UCSD-AML1 (cell line): ENCODE results near the gene L2HGDH.
A peak's percentile ranks its signal among the peaks of the same experiment; 100 is the strongest.
"Not testable (repeated sequence)": the region's sequence is repeated elsewhere in the genome, so short reads cannot be mapped to it uniquely, and the experiment has no call there.

Experiments used
- DNase-seq: peaks from one replicate; lab custom pipeline; 2025; ENCODE audit not compliant: unreplicated experiment; lab: John Stamatoyannopoulos, UW

Gene L2HGDH

DNA sequence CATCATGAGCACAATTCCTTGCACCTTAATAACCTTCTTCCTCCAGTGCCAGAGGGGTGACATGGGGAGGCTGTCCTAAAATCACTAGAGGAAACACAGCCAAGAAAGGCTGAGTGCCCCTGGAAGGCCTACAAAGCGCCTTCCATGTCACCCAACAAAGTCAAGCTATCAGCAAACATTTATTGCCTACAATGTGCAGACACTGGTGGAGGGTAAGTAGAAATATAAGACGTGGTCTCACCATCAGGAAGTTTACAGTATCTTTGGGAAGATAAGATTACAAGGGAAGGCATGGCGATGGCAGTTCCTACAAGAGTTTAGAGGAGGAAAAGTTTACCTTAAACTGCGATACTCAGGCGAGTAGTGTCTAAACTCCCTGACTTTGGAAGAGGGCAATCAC is 28.0 kb upstream of the L2HGDH start:
- DNase-seq, result no peak

DNA sequence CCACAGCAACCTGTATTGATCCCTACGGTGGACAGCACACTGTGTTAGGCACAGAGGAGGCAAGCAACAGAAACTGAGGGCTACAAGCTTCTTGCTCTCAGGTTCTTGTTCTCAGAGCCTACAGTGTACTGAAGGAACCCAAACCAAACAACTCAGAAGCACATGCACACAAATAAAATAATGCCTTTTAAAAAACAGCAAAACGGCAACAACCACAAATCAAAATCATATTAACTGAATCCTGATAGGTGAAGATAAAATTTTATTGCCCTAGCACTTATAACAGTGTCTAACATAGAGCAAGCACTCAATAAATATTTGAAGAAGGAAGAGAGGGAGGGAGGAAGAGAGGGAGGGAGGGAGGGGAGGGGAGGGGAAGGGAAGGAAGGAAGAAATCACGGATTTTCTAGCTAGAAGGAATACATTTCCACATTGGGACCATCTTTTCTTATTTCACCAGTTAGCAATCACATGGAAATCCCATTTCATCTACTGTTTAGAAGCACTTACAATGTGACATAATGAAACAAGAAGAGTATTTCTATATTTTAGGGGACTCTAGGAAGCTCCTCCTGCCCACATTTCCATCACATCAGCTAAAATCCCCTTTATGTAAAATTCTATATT is 27.3 kb upstream of the L2HGDH start:
- DNase-seq, result no peak

DNA sequence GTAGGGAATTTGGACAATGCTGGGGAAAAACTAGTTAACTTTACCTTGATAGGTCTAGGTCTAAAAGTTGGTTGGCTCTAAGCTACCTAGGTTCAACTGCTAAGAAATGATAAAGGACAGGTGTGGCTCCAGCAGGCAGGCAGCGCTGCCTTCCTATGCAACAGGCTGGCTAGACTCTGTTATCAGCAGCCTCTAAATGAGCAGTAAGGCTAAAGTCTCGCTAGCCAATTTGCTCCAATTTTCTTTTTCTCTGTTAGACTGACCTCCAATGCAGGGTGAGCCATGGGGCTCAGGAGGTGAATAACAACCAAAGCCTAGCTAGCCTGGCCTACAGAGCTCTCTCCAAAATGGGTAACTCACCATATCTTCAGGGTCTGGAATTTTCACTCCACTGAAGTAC is 26.6 kb upstream of the L2HGDH start:
- no peak for DNase-seq

DNA sequence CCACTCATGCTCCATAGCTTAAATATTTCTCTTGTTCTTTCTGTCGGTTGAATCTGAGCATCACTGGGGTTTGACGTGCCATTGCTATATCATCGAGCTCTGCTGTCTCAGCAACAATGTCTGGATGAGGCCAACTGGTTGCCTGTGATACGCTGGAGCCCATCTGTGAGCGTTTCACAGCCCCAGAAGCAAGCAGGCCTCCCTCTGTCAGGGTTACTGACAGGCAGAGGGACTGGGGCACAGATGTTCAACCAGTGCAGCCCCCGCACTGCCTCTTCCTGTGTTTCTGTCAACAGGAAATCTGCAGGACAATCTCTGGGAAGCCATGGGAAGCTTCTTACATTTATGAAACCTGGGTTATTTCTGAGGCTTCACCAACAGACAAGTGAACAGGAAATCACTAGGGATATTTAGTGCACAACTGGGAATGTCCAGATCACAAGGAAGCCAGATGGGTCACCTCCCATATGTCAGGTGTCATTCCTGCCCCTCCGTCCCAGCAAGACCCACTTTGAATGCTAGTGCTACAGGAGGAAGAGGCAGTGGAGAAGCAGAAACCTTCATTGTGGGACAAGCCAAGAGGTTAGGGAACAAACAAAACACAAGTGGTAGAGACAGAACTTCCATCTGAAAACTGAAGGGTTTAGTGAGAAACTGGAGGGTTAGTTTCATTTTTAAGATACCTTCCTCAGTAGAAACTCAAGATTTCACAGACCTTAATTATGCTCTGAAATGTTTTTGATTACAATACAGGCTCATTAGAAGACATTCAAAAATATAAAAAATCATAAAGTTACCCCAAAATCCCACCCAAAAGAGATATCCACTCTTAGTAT is 24.2 kb upstream of the L2HGDH start:
- peak; percentile 79 for DNase-seq

DNA sequence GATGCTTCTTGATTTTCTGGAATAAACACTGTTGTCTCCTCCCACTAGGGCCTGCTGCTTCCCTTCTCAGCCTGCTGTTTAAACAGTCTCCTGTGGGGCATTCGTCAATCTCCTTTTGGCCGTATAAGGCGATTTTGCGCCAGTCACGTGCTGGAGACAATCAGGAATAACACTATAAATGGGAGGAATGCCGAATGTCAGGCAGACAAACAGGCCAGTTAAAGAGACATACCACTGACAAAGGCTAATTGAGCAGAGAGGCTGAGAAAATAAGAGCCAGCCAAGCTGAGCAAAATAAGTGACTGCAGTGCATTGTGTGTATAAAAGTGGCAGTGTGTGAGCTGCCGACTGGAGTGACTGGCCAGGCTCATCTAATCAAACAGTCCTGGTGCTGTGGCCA is 23.4 kb upstream of the L2HGDH start:
- no peak for DNase-seq

DNA sequence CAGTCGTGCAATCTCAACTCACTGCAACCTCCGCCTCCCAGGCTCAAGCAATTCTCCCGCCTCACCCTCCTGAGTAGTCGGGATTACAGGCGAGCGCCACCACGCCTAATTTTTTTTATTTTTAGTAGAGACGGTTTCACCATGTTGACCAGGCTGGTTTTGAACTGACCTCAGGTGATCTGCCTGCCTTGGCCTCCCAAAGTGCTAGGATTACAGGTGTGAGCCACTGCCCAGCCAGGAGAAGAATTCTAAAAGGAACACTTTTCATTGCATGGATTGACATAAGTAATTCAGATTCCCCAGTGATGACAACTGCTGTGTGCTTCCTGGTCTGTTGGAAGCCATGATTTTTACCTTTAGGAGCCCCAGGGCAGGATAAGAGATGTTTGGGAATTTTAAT is 22.2 kb upstream of the L2HGDH start:
- DNase-seq, result no peak

DNA sequence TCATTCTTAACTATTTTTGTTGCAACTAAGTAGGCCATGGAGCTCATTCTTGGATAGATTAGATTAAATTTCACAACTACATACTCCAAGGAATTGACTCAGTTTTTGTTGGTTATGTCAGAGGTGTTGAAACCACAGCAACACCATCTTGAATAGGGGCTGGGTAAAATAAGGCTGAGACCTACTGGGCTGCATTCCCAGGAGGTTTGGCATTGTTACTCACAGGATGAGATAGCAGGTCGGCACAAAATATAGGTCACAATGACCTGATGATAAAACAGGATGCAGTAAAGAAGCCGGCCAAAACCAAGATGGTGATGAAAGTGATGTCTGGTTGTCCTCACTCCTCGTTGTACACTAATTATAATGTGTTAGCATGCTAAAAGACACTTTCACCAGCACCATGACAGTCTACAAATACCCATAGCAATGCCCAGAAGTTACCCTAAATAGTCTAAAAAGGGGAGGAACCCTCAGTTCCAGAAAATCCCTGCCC is 21.0 kb upstream of the L2HGDH start:
- DNase-seq, result no peak

DNA sequence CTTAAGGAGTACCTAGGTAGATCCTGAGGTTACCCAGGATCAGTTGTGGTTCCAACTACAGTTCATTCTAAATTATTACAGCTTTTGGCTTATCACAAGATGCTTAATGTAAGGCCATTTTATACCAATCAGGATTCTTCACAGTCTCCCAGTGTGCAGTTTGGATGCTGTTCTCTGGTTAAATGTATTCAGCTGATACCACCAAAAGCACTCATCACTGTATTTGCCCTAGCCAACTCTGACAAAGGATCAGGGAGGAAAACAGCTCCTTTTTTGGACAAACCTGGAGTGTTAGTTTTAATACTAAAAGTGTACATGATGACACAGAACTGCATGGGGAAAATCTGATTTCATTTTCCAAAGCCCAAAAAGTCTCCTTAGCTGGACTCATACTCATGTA is 19.6 kb upstream of the L2HGDH start:
- DNase-seq, result no peak

DNA sequence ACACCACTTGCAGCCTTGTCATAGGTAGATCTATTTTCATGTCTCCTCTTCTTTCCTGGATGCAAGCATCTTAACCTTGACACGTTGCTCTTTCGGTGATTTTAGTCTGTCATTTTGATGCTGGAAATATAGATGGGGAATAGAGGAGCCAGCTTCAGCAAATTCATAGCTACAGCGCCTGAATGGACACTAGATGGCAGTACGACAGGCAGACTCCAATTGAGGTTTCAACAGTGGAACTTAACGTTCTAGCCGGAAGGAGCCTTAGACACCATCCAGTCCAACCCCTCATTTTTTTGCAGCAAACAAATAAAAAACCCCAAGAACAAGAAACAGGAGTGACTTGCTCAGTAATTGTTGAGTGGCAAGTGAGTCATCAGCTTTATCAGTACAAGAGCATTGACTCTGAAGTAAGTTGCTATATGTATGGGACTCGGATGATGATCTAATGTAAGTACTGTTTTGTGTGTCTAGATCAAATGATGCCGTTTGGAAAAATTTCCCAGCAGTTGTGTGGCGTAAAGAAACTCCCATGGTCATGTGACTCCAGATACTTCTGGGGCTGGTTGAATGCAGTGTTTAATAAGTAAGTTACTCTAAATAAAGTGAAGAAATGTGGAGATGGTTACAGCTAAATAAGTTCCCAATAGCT is 9.1 kb upstream of the L2HGDH start:
- peak; percentile 28 for DNase-seq

DNA sequence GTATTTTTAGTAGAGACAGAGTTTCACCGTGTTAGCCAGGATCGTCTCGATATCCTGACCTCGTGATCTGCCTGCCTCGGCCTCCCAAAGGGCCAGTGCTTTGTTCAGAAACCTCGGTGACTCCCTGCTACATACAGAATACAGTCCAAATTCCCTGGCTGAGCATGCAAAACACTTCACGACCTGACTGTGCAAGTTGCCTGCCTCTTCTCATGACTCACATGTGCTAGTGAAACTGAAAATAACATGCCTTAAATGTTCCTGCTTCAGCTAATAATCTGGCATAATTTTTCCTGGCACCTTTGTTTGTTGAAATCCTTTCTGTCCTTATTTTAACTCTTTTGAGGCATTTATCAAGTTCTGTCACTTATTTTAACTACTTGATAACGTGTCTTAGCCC is 8.3 kb upstream of the L2HGDH start:
- DNase-seq, result no peak

DNA sequence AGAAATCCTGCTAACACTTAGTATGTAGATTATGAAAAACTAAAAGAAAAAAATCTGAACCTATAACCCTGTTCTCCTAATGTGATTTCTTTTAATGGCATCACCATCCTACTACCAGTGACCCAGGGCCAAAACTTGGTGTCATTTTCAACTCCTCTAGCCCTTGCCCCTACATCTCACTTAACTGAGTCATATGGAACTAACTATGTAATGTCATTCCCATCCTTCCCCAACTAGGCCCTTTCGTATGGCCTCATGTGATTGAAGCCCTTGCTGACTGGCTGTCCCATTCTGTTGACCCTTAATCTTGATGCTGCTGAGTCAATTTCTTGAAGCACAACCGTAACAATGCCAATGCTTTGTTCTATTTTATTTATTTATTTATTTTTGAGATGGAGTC is 7.7 kb upstream of the L2HGDH start:
- DNase-seq, result no peak

DNA sequence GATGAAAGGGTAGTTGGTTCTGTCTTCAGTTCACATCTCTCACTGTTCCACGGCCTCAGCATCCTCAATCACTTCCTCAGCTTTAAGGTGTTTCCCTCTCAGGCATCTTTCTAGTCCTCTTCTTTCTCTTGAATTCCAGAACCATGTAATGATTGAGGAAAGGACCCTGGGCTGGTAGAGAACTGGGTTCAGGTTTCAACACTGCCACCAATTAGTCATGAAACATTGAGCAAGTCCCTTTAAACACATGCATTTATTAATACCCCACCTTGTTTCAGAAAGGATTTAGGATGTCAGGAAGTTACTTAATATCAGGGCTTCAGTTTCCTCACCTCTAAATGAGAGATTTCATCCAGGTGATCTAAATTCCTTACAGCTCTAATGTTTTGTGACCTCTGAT is 7.3 kb upstream of the L2HGDH start:
- no peak for DNase-seq

DNA sequence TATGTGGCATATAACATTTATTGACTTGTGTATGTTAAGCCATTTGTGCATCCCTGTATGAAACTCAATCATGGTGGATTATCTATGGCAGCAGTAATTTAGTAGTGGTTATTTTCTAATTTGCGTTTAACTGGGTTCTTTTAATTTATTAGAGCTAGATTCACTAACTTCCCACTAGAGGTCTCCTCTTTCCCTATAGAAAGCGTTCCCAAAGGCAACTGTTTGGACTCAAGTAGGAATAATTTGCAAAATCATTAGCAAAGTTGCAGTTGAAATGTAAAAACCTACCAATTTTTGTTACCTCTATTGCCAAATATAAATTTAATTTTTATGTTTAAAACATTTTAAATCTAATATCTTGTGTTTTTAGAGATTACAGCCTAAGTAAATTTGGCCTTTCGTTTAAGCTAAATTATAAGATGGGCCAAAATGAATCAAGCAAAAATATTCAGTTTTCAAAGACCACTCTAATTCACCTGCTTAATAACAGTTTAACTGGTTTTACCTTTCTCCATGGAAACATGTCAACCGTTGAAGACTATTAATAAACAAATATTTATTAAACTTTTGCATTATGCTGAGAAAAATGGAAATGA is 6.1 kb upstream of the L2HGDH start:
- no peak for DNase-seq

DNA sequence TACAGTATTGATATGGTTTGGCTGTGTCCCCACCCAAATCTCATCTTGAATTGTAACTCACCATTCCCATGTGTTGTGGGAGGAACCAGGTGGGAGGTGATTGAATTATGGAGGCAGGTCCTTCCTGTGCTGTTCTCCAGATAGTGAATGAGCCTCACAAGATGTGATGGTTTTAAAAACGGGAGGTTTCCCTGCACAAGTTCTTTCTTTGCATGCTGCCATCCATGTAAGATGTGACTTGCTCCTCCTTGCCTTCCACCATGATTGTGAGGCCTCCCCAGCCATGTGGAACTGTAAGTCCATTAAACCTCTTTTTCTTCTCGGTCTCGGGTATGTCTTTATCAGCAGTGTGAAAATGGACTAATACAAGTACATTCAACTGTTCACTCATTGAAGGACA is 2.1 kb upstream of the L2HGDH start:
- DNase-seq, result not testable (repeated sequence)

DNA sequence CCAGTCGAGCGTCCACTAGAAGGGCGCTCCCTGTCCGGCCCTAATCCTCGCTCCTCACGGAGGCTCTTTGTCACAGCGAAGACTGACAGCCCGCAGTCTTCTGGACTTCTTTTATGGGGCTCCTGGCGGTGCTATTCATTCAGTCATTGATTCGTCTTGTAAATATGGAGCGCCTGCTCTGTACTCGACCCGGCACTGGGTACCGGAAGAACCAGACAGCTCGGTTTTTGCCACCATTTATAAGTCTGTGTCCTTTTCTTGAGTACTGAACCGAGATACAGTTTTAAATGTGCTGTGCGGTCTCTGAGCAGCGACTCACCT is 665 bp upstream of the L2HGDH start:
- no peak for DNase-seq

DNA sequence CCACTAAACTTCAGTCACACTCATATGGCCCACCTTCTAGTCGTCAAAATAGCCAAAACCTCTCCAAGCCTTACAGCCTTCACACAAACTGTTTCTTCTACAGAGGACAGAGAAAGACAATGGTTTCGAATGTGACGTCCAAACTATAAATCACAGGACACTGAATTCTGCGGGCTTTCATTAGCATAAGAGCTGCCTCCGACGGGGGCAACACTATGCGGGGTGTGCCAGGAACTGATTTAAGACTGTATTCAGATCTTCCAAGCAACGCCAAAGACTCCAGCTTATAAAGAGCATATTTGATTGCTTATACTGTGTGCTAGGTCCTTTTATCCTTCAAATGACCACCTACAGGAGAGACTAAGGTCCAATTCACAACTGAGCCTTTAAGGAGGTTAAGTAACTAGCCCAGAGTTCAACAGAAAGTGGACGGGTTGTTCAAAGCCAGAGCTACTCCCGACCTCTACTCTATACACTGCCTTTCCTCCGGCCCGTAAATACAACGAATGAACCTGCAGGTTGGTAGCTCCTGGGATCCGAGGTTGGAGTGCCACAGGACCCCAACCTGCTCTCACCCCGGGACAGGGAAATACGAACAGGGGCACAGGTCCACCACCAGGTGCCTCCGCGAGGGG is 575 bp downstream of the L2HGDH start:
- DNase-seq, result no peak

DNA sequence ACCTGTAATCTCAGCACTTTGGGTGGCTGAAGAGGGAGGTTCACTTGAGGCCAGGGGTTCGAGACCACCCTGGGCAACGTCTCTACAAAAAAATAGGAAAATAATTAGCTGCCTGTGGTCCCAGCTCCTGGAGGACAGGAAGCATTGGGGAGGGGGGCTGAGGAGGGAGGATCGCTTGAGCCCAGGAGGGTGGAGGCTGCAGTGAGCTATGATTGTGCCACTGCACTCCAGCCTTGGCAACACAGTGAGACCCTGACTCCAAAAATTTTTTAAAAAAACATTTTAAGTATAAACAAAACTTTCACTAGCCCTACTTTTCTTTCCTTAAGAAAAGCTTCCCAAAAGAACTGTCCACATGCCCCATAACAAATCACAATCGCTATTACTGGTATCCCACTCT is 1.6 kb downstream of the L2HGDH start:
- DNase-seq, result no peak

DNA sequence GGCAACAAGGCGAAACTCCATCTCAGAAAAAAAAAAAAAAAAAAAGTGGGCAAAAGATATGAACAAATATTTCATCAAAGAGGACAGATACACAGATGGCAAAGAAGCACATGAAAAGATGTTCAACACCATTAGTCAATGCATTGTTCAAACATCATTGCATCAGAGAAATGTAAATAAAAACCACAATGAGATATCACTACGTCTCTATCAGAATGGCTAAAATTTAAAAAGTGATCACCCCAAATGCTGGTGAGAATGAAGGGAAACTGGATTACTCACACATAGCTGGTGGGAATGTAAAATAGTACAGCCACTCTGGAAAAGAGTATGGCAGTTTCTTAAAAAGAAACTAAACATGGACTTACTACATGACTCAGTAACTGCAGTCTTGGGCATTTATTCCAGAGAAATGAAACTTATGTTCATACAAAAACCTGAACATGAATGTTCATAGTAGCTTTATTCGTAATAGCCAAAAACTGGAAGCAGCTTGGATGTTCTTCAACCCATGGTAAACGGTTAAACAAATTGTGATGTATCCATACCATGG is 3.6 kb downstream of the L2HGDH start:
- DNase-seq, result no peak

DNA sequence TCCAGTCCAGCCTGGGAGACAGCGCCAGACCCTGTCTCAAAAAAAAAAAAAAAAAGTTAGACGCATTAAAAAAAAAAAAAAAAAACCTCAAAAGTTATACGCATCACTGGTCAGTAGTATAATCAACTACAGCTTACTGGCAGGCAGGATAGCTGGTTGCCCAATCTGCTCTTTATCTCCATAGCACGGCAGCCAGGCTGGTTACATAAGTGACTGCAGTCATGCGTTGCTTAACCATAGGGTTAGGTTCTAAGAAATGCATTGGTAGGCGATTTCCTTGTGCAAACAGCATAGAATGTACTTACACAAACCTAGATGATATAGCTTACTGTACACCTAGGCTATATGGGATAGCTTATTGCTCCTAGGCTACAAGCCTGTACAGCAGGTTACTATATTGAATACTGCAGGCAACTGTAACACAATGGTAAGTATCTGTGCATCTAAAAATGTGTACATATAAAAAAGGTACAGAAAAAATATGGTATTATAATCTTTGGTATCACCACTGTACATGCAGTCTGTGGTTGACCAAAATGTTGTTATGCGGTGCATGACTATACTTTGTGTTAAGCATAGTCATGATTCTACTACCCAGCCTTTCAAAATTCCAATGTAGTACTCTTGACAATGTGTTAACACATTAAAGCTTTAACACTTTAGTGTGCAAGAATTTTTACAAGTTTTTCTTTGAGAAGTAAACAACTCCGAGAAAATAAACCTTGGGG is 8.1 kb downstream of the L2HGDH start:
- DNase-seq, result peak; percentile 26

DNA sequence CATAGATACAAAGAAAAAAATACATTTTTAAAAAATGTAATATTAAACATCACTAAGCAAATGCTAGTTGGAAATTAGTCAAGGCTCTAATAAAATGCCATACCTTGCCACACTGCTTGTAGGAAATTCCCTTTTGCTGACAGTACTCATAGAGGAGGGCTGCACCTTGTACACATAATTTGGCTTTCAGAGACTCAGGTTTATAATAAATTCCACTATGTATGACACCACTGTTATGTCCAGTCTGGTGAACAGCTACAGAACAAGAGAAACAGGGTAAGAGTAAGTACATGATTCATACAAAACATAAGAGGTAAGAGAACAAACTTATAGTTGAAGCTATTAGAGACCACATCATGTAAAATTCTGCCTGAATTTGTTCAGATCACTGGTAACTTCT is 10.1 kb downstream of the L2HGDH start:
- DNase-seq, result no peak
